Osteocyte (in vitro differentiated cells): ENCODE measurements around the gene DISP2. TPM values are rescaled to one million over a fixed set of nuclear protein-coding genes. Genes with fewer than 3 reads are reported as not detected.

Experiments used
- DNase-seq: peaks from one replicate; pipeline ENCODE4 v3.0.0; 2021; ENCODE audit warnings: mixed read lengths; ENCODE audit not compliant: unreplicated experiment; ENCODE audit errors: extremely low spot score
- H3K27ac Mint-ChIP-seq: one replicate; pipeline ENCODE4 v1.8.0; 2021; ENCODE audit warnings: mild to moderate bottlenecking, mixed read lengths; ENCODE audit not compliant: unreplicated experiment
- H3K27me3 Mint-ChIP-seq: one replicate; pipeline ENCODE4 v1.8.0; 2021; ENCODE audit warnings: mixed read lengths; ENCODE audit not compliant: unreplicated experiment
- H3K36me3 Mint-ChIP-seq: one replicate; pipeline ENCODE4 v1.8.0; 2021; ENCODE audit warnings: mixed read lengths; ENCODE audit not compliant: unreplicated experiment
- H3K4me1 Mint-ChIP-seq: one replicate; pipeline ENCODE4 v1.8.0; 2021; ENCODE audit warnings: mixed read lengths; ENCODE audit not compliant: unreplicated experiment
- H3K4me3 Mint-ChIP-seq: one replicate; pipeline ENCODE4 v1.8.0; 2021; ENCODE audit warnings: mild to moderate bottlenecking, moderate library complexity, mixed read lengths; ENCODE audit not compliant: unreplicated experiment
- H3K9me3 Mint-ChIP-seq: one replicate; pipeline ENCODE4 v1.8.0; 2021; ENCODE audit warnings: mixed read lengths; ENCODE audit not compliant: unreplicated experiment
- total RNA-seq: library from RNA; stranded (reverse); gene quantifications from 2 replicates; pipeline ENCODE4 v1.2.1, GENCODE V29; 2021
- TF ChIP-seq, protein P1 (sequence below): fragments of 200-600 bp; sonication (generic); IDR thresholded peaks from 2 replicates; pipeline ENCODE4 v1.5.0; 2021; ENCODE audit warnings: antibody characterized with exemption, mild to moderate bottlenecking, moderate library complexity

Gene DISP2
- total RNA-seq, 1 donor from 2014 or later: 1.5 TPM

DNA sequence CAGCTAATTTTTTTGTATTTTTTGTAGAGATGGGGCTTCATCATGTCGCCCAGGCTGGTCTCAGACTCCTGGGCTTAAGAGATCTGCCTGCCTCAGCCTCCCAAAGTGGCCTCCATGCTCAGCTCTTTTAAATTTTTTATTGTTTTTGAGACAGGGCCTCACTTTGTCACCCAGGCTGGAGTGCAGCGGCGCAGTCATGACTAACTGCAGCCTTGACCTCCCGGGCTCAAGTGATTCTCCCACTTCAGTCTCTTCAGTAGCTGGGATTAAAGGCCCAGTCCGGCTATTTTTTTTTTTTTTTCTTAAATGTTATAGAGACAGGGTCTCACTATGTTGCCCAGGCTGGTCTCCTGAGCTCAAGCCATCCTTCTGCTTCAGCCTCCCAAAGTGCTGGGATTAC is 67.7 kb downstream of the DISP2 start:
- Mint-ChIP-seq H3K27me3 (peaks cover 19% of the 10 kb centered on the region), H3K27ac (no peak overlapping the region), H3K36me3 (no peaks in the 10 kb centered on the region), H3K4me1 (peaks cover 10% of the 10 kb centered on the region), H3K4me3 (no peak overlapping the region), H3K9me3 (no peaks in the 10 kb centered on the region)
- TF ChIP-seq, protein P1, sequence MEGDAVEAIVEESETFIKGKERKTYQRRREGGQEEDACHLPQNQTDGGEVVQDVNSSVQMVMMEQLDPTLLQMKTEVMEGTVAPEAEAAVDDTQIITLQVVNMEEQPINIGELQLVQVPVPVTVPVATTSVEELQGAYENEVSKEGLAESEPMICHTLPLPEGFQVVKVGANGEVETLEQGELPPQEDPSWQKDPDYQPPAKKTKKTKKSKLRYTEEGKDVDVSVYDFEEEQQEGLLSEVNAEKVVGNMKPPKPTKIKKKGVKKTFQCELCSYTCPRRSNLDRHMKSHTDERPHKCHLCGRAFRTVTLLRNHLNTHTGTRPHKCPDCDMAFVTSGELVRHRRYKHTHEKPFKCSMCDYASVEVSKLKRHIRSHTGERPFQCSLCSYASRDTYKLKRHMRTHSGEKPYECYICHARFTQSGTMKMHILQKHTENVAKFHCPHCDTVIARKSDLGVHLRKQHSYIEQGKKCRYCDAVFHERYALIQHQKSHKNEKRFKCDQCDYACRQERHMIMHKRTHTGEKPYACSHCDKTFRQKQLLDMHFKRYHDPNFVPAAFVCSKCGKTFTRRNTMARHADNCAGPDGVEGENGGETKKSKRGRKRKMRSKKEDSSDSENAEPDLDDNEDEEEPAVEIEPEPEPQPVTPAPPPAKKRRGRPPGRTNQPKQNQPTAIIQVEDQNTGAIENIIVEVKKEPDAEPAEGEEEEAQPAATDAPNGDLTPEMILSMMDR: no peak
- DNase-seq: no peak

DNA sequence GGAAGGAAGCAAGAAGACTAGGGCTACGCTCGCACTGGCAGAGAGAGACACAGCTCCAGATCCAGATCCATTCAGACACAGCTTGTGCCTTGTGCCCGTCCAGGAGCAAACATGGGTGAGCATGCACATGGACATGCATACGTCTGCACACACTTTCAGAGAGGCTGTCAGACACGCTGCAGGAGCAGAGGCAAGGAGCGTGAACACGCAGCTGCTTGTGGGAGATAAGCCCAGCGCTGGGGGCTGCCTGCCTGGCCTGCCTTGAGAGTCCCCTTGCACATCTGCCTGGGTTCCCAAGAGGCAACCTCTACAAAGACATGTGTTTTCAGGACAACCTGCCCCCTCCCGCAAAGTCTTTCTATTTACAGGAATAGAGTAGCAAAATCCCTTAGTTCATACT is 69.2 kb downstream of the DISP2 start:
- H3K27ac Mint-ChIP-seq: no peak overlapping the region
- no peaks in the 10 kb centered on the region for H3K36me3 Mint-ChIP-seq
- no peak overlapping the region for H3K4me3 Mint-ChIP-seq
- no peak for DNase-seq
- no peaks in the 10 kb centered on the region for H3K4me1 Mint-ChIP-seq
- TF ChIP-seq, protein P1: no peak
- H3K27me3 Mint-ChIP-seq: peaks cover 19% of the 10 kb centered on the region
- no peaks in the 10 kb centered on the region for H3K9me3 Mint-ChIP-seq

DNA sequence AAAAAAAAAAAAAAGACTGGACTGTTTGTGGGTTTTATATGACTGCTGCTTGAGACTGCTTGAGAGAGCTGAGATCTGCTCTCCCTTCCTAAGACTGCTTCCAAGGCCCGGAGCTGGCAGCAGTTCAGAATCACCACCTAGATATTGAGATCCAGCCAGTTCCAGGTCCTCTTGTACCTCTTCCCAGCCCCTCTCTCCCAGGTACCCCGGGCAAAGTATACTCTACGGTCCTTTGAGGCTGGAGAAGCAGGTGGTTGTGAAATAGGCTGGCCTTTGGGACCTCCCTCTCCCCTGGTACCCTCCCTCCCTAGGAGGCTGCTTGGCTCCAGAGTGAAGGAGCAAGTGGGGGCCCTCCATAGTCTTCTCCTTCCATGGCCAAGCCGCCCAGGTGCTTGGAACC is 70.2 kb downstream of the DISP2 start:
- no peaks in the 10 kb centered on the region for H3K36me3 Mint-ChIP-seq
- H3K4me1 Mint-ChIP-seq: no peaks in the 10 kb centered on the region
- no peak for DNase-seq
- H3K9me3 Mint-ChIP-seq: no peaks in the 10 kb centered on the region
- peaks cover 24% of the 10 kb centered on the region for H3K27me3 Mint-ChIP-seq
- no peak overlapping the region for H3K27ac Mint-ChIP-seq
- no peak overlapping the region for H3K4me3 Mint-ChIP-seq
- TF ChIP-seq, protein P1: no peak

Other genes starting within 250 kb of the DISP2 start
- gene BMF, start 249.3 kb upstream of the DISP2 start, total RNA-seq: 39.3 and 46.6 TPM in 2 replicates
- 8.0 and 8.5 TPM in 2 replicates for gene BUB1B, start 197.2 kb upstream of the DISP2 start, total RNA-seq
- not detected in 2 replicates for gene PAK6, start 119.2 kb upstream of the DISP2 start, total RNA-seq
- gene ANKRD63, start 75.2 kb upstream of the DISP2 start, total RNA-seq: 0.30 and 0.42 TPM in 2 replicates
- 0.40 and 1.2 TPM in 2 replicates for gene PLCB2, start 50.3 kb upstream of the DISP2 start, total RNA-seq
- gene INAFM2, start 34.5 kb upstream of the DISP2 start, total RNA-seq: 69.0 and 70.3 TPM in 2 replicates
- 18.0 and 21.6 TPM in 2 replicates for gene CCDC9B, start 17.3 kb upstream of the DISP2 start, total RNA-seq
- gene PHGR1, start 7.2 kb upstream of the DISP2 start, total RNA-seq: not detected in 2 replicates
- gene KNSTRN, start 24.5 kb downstream of the DISP2 start, total RNA-seq: 25.1 and 27.3 TPM in 2 replicates
- gene IVD, start 47.6 kb downstream of the DISP2 start, total RNA-seq: 60.4 and 62.0 TPM in 2 replicates
- gene BAHD1, start 82.7 kb downstream of the DISP2 start, total RNA-seq: 22.8 and 26.4 TPM in 2 replicates
- 46.4 and 48.8 TPM in 2 replicates for gene CHST14, start 112.8 kb downstream of the DISP2 start, total RNA-seq
- 23.9 and 28.3 TPM in 2 replicates for gene CCDC32, start 206.8 kb downstream of the DISP2 start, total RNA-seq
- gene RPUSD2, start 211.1 kb downstream of the DISP2 start, total RNA-seq: 9.6 and 11.7 TPM in 2 replicates
- 5.6 and 6.2 TPM in 2 replicates for gene KNL1, start 236.0 kb downstream of the DISP2 start, total RNA-seq